ENCODE data around the gene TMEM236.

TMEM236 gene

GRCh38 chr10:17811146-17811865, 59.3 kb downstream of the TMEM236 start:
- no peak overlapping the region for H3K9ac ChIP-seq (ENCODE audit: low read depth, low read length, poor library complexity, severe bottlenecking)
- H3K27me3 ChIP-seq (ENCODE audit: insufficient read depth, low read length, poor library complexity, severe bottlenecking) = no peaks in the 10 kb centered on the region
- H4K20me1 ChIP-seq (ENCODE audit: insufficient read depth, low read length, poor library complexity, severe bottlenecking) = no peaks in the 10 kb centered on the region
- H2AFZ ChIP-seq (ENCODE audit: low read length) = no peak overlapping the region
- no peak overlapping the region for H3K4me3 ChIP-seq (ENCODE audit: low read length, poor library complexity, severe bottlenecking)
- H3K4me1 ChIP-seq (ENCODE audit: insufficient read depth, low read length, poor library complexity, severe bottlenecking) = peaks cover 4% of the 10 kb centered on the region
- H3K79me2 ChIP-seq (ENCODE audit: insufficient read depth, low read length) = no peaks in the 10 kb centered on the region
- no peak overlapping the region for H3K4me2 ChIP-seq (ENCODE audit: low read depth, low read length, poor library complexity, severe bottlenecking)
- TF ChIP-seq EZH2phosphoT487 (IDR thresholded peaks at IDR 0.05; ENCODE audit: borderline replicate concordance) (no peak), CTCF (conservative IDR thresholded peaks at IDR 0.05; ENCODE audit: low read length) (no peak)
- no peaks in the 10 kb centered on the region for H3K9me2 ChIP-seq (replicated peaks; ENCODE audit: low read depth, low read length)
- no peaks in the 10 kb centered on the region for H3F3A ChIP-seq (ENCODE audit: low read depth)
- H3K36me3 ChIP-seq (ENCODE audit: insufficient read depth, low read length) = no peaks in the 10 kb centered on the region
- H3K9me3 ChIP-seq (ENCODE audit: insufficient read depth, low read depth, low read length) = no peaks in the 10 kb centered on the region

DNA sequence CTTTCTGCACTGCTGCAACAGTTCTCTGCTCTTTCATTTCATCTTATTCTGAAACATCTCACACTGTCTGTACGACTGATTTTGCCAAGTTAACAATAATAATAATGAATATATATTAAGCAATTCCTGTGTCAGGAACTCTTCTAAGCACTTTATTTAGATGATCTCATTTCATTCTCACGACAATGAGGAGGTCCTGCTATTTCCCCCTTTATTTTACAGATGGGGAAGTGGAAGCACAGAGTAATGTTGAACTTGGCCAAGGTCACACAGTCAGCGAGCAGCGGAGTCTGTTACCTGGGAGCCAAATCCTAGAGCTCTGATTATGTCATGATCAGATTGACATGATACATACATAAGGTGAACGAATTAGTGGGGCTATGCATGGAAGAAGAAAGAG, 63.0 kb downstream of the TMEM236 start:
- Histone ChIP-seq H2AFZ (ENCODE audit: low read length) (no peak overlapping the region), H4K20me1 (ENCODE audit: insufficient read depth, low read length, poor library complexity, severe bottlenecking) (no peaks in the 10 kb centered on the region), H3K4me3 (ENCODE audit: low read length, poor library complexity, severe bottlenecking) (no peak overlapping the region), H3K9ac (ENCODE audit: low read depth, low read length, poor library complexity, severe bottlenecking) (no peak overlapping the region), H3K9me3 (ENCODE audit: insufficient read depth, low read depth, low read length) (no peaks in the 10 kb centered on the region), H3F3A (ENCODE audit: low read depth) (no peaks in the 10 kb centered on the region), H3K9me2 (replicated peaks; ENCODE audit: low read depth, low read length) (no peaks in the 10 kb centered on the region), H3K4me2 (ENCODE audit: low read depth, low read length, poor library complexity, severe bottlenecking) (no peak overlapping the region), H3K36me3 (ENCODE audit: insufficient read depth, low read length) (no peaks in the 10 kb centered on the region), H3K27me3 (ENCODE audit: insufficient read depth, low read length, poor library complexity, severe bottlenecking) (no peaks in the 10 kb centered on the region), H3K79me2 (ENCODE audit: insufficient read depth, low read length) (no peaks in the 10 kb centered on the region), H3K4me1 (ENCODE audit: insufficient read depth, low read length, poor library complexity, severe bottlenecking) (no peaks in the 10 kb centered on the region)
- TF ChIP-seq EZH2phosphoT487 (IDR thresholded peaks at IDR 0.05; ENCODE audit: borderline replicate concordance) (no peak), CTCF (conservative IDR thresholded peaks at IDR 0.05; ENCODE audit: low read length) (no peak)

DNA sequence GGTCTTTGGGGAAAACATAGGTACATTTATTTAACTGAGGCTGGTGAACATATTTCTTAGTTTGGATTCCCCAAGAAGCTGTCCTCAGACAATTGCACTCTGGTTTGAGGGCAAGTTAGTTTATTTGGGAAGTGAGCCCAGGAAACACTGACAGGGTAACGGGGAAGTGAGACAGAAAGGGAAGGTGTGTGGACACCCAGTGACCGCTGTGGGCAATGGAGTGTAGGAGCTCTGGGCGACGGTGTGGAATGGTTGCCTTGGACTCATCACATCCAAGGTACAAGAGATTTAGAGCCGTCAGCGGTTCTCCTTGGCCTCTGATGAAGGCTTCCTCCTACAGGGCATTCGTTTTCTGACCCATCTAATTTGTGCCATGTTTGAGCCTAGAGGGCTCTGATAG, 64.2 kb downstream of the TMEM236 start:
- Histone ChIP-seq H3K9ac (ENCODE audit: low read depth, low read length, poor library complexity, severe bottlenecking) (no peak overlapping the region), H3K36me3 (ENCODE audit: insufficient read depth, low read length) (no peaks in the 10 kb centered on the region), H3K4me2 (ENCODE audit: low read depth, low read length, poor library complexity, severe bottlenecking) (no peak overlapping the region), H4K20me1 (ENCODE audit: insufficient read depth, low read length, poor library complexity, severe bottlenecking) (no peaks in the 10 kb centered on the region), H2AFZ (ENCODE audit: low read length) (no peak overlapping the region), H3K27me3 (ENCODE audit: insufficient read depth, low read length, poor library complexity, severe bottlenecking) (no peaks in the 10 kb centered on the region), H3K9me3 (ENCODE audit: insufficient read depth, low read depth, low read length) (no peaks in the 10 kb centered on the region), H3K79me2 (ENCODE audit: insufficient read depth, low read length) (no peaks in the 10 kb centered on the region), H3K4me3 (ENCODE audit: low read length, poor library complexity, severe bottlenecking) (no peak overlapping the region), H3K9me2 (replicated peaks; ENCODE audit: low read depth, low read length) (no peaks in the 10 kb centered on the region), H3K4me1 (ENCODE audit: insufficient read depth, low read length, poor library complexity, severe bottlenecking) (no peaks in the 10 kb centered on the region), H3F3A (ENCODE audit: low read depth) (no peaks in the 10 kb centered on the region)
- TF ChIP-seq CTCF (conservative IDR thresholded peaks at IDR 0.05; ENCODE audit: low read length) (no peak), EZH2phosphoT487 (IDR thresholded peaks at IDR 0.05; ENCODE audit: borderline replicate concordance) (no peak)

Data from Loucy (cell line).